Bronchial epithelial cell (primary cell): ENCODE measurements around the gene ATP8B3. TPM values are rescaled to one million over a fixed set of nuclear protein-coding genes. Genes with fewer than 3 reads are reported as not detected.

Experiments used
- DNase-seq: peaks from one replicate; pipeline ENCODE4 v3.0.0-alpha.2; 2010; ENCODE audit warnings: low read depth
- FAIRE-seq: peaks from 2 replicates; lab custom pipeline; 2011; peaks lifted over from hg19 to GRCh38; lab: Jason Lieb, UNC
- H3K27me3 ChIP-seq: 2 replicates; pipeline ENCODE4 v1.5.1; 2011; ENCODE audit warnings: low read length; ENCODE audit not compliant: control insufficient read depth, insufficient read depth
- H3K36me3 ChIP-seq: 2 replicates; pipeline ENCODE4 v1.5.1; 2011; ENCODE audit warnings: low read length; ENCODE audit not compliant: control insufficient read depth, insufficient read depth
- H3K4me3 ChIP-seq: 2 replicates; pipeline ENCODE4 v1.5.1; 2011; ENCODE audit warnings: mild to moderate bottlenecking, low read depth, low read length, control low read depth
- CTCF ChIP-seq: IDR thresholded peaks from 2 replicates; pipeline ENCODE4 v1.5.1; 2011; ENCODE audit warnings: mild to moderate bottlenecking, moderate library complexity, low read length, control low read depth, inconsistent platforms; ENCODE audit not compliant: insufficient read depth, severe bottlenecking
- total RNA-seq: library from RNA; depleted of rRNA; stranded (reverse); fragments of >200 nt; gene quantifications from 2 replicates; pipeline ENCODE4 v1.2.1, GENCODE V29; 2014

The ATP8B3 gene
- total RNA-seq, 1 donor from 2014 or later: 0.26 TPM

- no peaks in the 10 kb centered on the region for H3K27me3 ChIP-seq
- TF ChIP-seq CTCF: no peak
- H3K36me3 ChIP-seq: peaks cover 16% of the 10 kb centered on the region
- FAIRE-seq (no peak), DNase-seq (no peak)
- H3K4me3 ChIP-seq: no peak overlapping the region
These were observed 33.0 kb upstream of the ATP8B3 start for GRCh38 chr19:1845125-1845515.

- Histone ChIP-seq H3K4me3 (no peak overlapping the region), H3K36me3 (peaks cover 17% of the 10 kb centered on the region), H3K27me3 (no peaks in the 10 kb centered on the region)
- DNase-seq (no peak), FAIRE-seq (no peak)
- no peak for TF ChIP-seq CTCF
These were observed 32.5 kb upstream of the ATP8B3 start for GRCh38 chr19:1844513-1845124.

GRCh38 chr19:1843646-1844394 lies 31.7 kb upstream of the ATP8B3 start:
- Histone ChIP-seq H3K4me3 (no peak overlapping the region), H3K36me3 (peaks cover 17% of the 10 kb centered on the region), H3K27me3 (no peaks in the 10 kb centered on the region)
- FAIRE-seq (no peak), DNase-seq (no peak)
- TF ChIP-seq CTCF: peak; percentile 18

GRCh38 chr19:1843116-1843515 lies 31.0 kb upstream of the ATP8B3 start:
- Histone ChIP-seq H3K36me3 (peaks cover 17% of the 10 kb centered on the region), H3K27me3 (no peaks in the 10 kb centered on the region), H3K4me3 (no peak overlapping the region)
- no peak for TF ChIP-seq CTCF
- no peak for DNase-seq
- no peak for FAIRE-seq

GRCh38 chr19:1841209-1841924 lies 29.3 kb upstream of the ATP8B3 start:
- DNase-seq: no peak
- no peaks in the 10 kb centered on the region for H3K27me3 ChIP-seq
- no peak overlapping the region for H3K4me3 ChIP-seq
- H3K36me3 ChIP-seq: peaks cover 15% of the 10 kb centered on the region
- TF ChIP-seq CTCF: no peak
- no peak for FAIRE-seq
